SK-N-SH (cell line): ENCODE results near the gene LRRC25. TPM values are rescaled to one million over a fixed set of nuclear protein-coding genes. Genes with fewer than 3 reads are reported as not detected.

Experiments used
- CTCF ChIA-PET: fragments of 300-600, 350-600 bp; formaldehyde crosslinking; extraction: SDS; loops from one replicate; lab custom pipeline; 2021; lab: Yijun Ruan, JAX
- POLR2A ChIA-PET: fragments of 350-600 bp; sonication (Branson Sonifier 250); formaldehyde crosslinking; extraction: SDS; loops from one replicate; lab custom pipeline; 2020; ENCODE audit warnings: antibody characterized with exemption, inconsistent platforms; lab: Yijun Ruan, JAX
- DNase-seq: peaks from one replicate; pipeline ENCODE4 v3.0.0; 2012
- H2AFZ ChIP-seq: fragments of 200-600 bp; sonication (generic); 2 replicates; pipeline ENCODE4 v1.8.1; 2016; ENCODE audit warnings: antibody characterized with exemption, mild to moderate bottlenecking, low read depth
- H3F3A ChIP-seq: fragments of 200-600 bp; sonication (generic); replicated peaks from 2 replicates; pipeline ENCODE3; 2016; ENCODE audit warnings: antibody characterized with exemption, mild to moderate bottlenecking; ENCODE audit not compliant: insufficient read depth
- H3K27ac ChIP-seq, 2 experiments: fragments of 200-500 bp in 1 of 2; fragments of 200-600 bp in 1 of 2; sonication (Bioruptor generic) in 1 of 2; sonication (generic), shearing (Covaris generic) in 1 of 2; 2 replicates each; pipeline versions ENCODE4 v1.5.1 to v1.6.1; 2014 to 2016; ENCODE audit warnings: low read depth in 2 of 2, inconsistent platforms in 1 of 2, low read length in 1 of 2, mild to moderate bottlenecking in 1 of 2, mixed read lengths in 1 of 2
- H3K27me3 ChIP-seq: fragments of 200-600 bp; sonication (generic), shearing (Covaris generic); 2 replicates; pipeline ENCODE4 v1.6.1; 2016; ENCODE audit warnings: mixed run types; ENCODE audit not compliant: insufficient read depth
- H3K36me3 ChIP-seq, 2 experiments: fragments of 200-500 bp in 1 of 2; fragments of 200-600 bp in 1 of 2; sonication (Bioruptor generic) in 1 of 2; sonication (generic) in 1 of 2; replicated peaks in 1 of 2; 2 replicates each; pipeline versions ENCODE3 to v1.5.1; 2014 to 2016; ENCODE audit warnings: low read length in 1 of 2, mild to moderate bottlenecking in 1 of 2; ENCODE audit not compliant: insufficient read depth in 2 of 2, control insufficient read depth in 1 of 2
- H3K4me1 ChIP-seq, 2 experiments: fragments of 200-500 bp in 1 of 2; fragments of 200-600 bp in 1 of 2; sonication (Bioruptor generic) in 1 of 2; sonication (generic), shearing (Covaris generic) in 1 of 2; 2 replicates each; pipeline versions ENCODE4 v1.5.1 to v1.6.1; 2014 to 2016; ENCODE audit warnings: low read depth in 1 of 2, low read length in 1 of 2, mixed run types in 1 of 2; ENCODE audit not compliant: insufficient read depth in 2 of 2, control insufficient read depth in 1 of 2
- H3K4me2 ChIP-seq: fragments of 200-600 bp; sonication (generic), shearing (Covaris generic); 2 replicates; pipeline ENCODE4 v1.6.1; 2017; ENCODE audit warnings: mixed run types
- H3K4me3 ChIP-seq, 2 experiments: fragments of 200-500 bp in 1 of 2; fragments of 200-600 bp in 1 of 2; sonication (Bioruptor generic) in 1 of 2; sonication (generic), shearing (Covaris generic) in 1 of 2; 2 replicates each; pipeline versions ENCODE4 v1.5.1 to v1.8.1; 2014 to 2016; ENCODE audit warnings: low read depth in 2 of 2, inconsistent platforms in 1 of 2, low read length in 1 of 2, mild to moderate bottlenecking in 1 of 2, mixed read lengths in 1 of 2, moderate library complexity in 1 of 2
- H3K79me2 ChIP-seq: fragments of 200-600 bp; sonication (generic); 2 replicates; pipeline ENCODE4 v1.8.1; 2017; ENCODE audit warnings: mild to moderate bottlenecking; ENCODE audit not compliant: insufficient read depth
- H3K9ac ChIP-seq: fragments of 200-600 bp; sonication (generic); 2 replicates; pipeline ENCODE4 v1.6.1; 2017; ENCODE audit warnings: mixed run types
- H3K9me2 ChIP-seq: fragments of 200-600 bp; sonication (generic); 2 replicates; pipeline ENCODE4 v1.6.1; 2017; ENCODE audit warnings: mixed run types
- H3K9me3 ChIP-seq: fragments of 200-600 bp; sonication (generic); 2 replicates; pipeline ENCODE4 v1.6.1; 2017; ENCODE audit warnings: mixed run types, mild to moderate bottlenecking, moderate library complexity
- H4K20me1 ChIP-seq: fragments of 200-600 bp; sonication (generic); 2 replicates; pipeline ENCODE4 v1.6.1; 2017; ENCODE audit warnings: mild to moderate bottlenecking, mixed run types; ENCODE audit not compliant: insufficient read depth
- CTCF ChIP-seq: fragments of 200-600 bp; sonication (generic); IDR thresholded peaks from 2 replicates; pipeline ENCODE4 v1.6.1; 2017; ENCODE audit warnings: antibody characterized with exemption, mild to moderate bottlenecking, moderate library complexity
- ELF1 ChIP-seq: IDR thresholded peaks from 2 replicates; pipeline ENCODE4 v1.4.0; 2012
- EZH2phosphoT487 ChIP-seq: fragments of 200-600 bp; sonication (generic); IDR thresholded peaks from 2 replicates; pipeline ENCODE4 v1.6.1; 2017; ENCODE audit warnings: low read depth, mixed run types, mild to moderate bottlenecking, antibody characterized with exemption, moderate library complexity, borderline replicate concordance
- FOSL2 ChIP-seq: IDR thresholded peaks from 2 replicates; pipeline ENCODE4 v1.4.0; 2012; ENCODE audit warnings: low read depth, mild to moderate bottlenecking, moderate library complexity, borderline replicate concordance
- GATA2 ChIP-seq: sonication (generic); formaldehyde crosslinking; IDR thresholded peaks from 2 replicates; pipeline ENCODE4 v1.5.0; 2020; ENCODE audit warnings: mild to moderate bottlenecking, missing genetic modification reagents
- JUND ChIP-seq: IDR thresholded peaks from 2 replicates; pipeline ENCODE4 v1.4.0; 2012
- MAX ChIP-seq: IDR thresholded peaks from 2 replicates; pipeline ENCODE4 v1.4.0; 2012; ENCODE audit warnings: low read depth
- NRF1 ChIP-seq: IDR thresholded peaks from 2 replicates; pipeline ENCODE4 v1.6.1; 2012; ENCODE audit warnings: low read depth, mild to moderate bottlenecking, low read length
- PBX3 ChIP-seq: IDR thresholded peaks from 2 replicates; pipeline ENCODE4; 2012
- POLR2AphosphoS5 ChIP-seq: IDR thresholded peaks from 2 replicates; pipeline ENCODE4 v1.6.1; 2012; ENCODE audit warnings: low read depth, low read length
- RCOR1 ChIP-seq: fragments of 150-350 bp; IDR thresholded peaks from 2 replicates; pipeline ENCODE4 v1.6.1; 2017; ENCODE audit warnings: antibody characterized with exemption, low read length
- RXRA ChIP-seq: IDR thresholded peaks from 2 replicates; pipeline ENCODE4 v1.4.0; 2012; ENCODE audit warnings: low read depth, mild to moderate bottlenecking, borderline replicate concordance
- SMC3 ChIP-seq: IDR thresholded peaks from 2 replicates; pipeline ENCODE4 v1.6.1; 2012; ENCODE audit warnings: low read depth, low read length, improper control_type of control experiment
- TAF1 ChIP-seq: IDR thresholded peaks from 2 replicates; pipeline ENCODE4 v1.6.1; 2012; ENCODE audit warnings: low read depth, mild to moderate bottlenecking, low read length, moderate library complexity, borderline replicate concordance
- TCF12 ChIP-seq: IDR thresholded peaks from 2 replicates; pipeline ENCODE4 v1.4.0; 2012
- TEAD4 ChIP-seq: IDR thresholded peaks from 2 replicates; pipeline ENCODE4 v1.4.0; 2012; ENCODE audit warnings: mild to moderate bottlenecking, borderline replicate concordance; ENCODE audit not compliant: insufficient read depth
- USF1 ChIP-seq: IDR thresholded peaks from 2 replicates; pipeline ENCODE4 v1.4.0; 2012; ENCODE audit warnings: low read depth, borderline replicate concordance
- USF2 ChIP-seq: fragments of 150-350 bp; IDR thresholded peaks from 2 replicates; pipeline ENCODE4 v1.6.1; 2017; ENCODE audit warnings: antibody characterized with exemption, low read length, low read depth, borderline replicate concordance
- YY1 ChIP-seq: IDR thresholded peaks from 2 replicates; pipeline ENCODE4 v1.4.0; 2012; ENCODE audit warnings: low read depth, mild to moderate bottlenecking
- ZBTB33 ChIP-seq: IDR thresholded peaks from 2 replicates; pipeline ENCODE4 v1.4.0; 2012; ENCODE audit warnings: low read depth, borderline replicate concordance
- WGBS: methylation state at CpG from one replicate; pipeline ENCODE4 v1.1.6; 2017; ENCODE audit warnings: low lambda C conversion rate; 5-methylcytosine and 5-hydroxymethylcytosine counted together
- polyA plus RNA-seq, 3 experiments: library from polyadenylated mRNA; depleted of rRNA; stranded (reverse); fragments of >200 nt; gene quantifications; 2 replicates each; pipeline ENCODE4 v1.2.3, GENCODE V29; 2012

The LRRC25 gene
- polyA plus RNA-seq, 1 of the 3 experiments (the other 2 are of a cell fraction), result not detected

GRCh38 chr19:18422530-18423191 is 25.2 kb upstream of the LRRC25 start:
- H2AFZ ChIP-seq, result no peak overlapping the region
- H3K4me3 ChIP-seq, result no peak overlapping the region
- no peaks in the 10 kb centered on the region for H3K27me3 ChIP-seq
- peaks cover 52% of the 10 kb centered on the region for H4K20me1 ChIP-seq
- peaks cover 0 to 5% of the 10 kb centered on the region in 2 experiments for H3K36me3 ChIP-seq
- ChIA-PET POLR2A (no interaction called here), CTCF (interaction anchor here (0.8 to 7.3 kb wide), 7 partner anchors 9 to 143 kb away, joined by 3 to 64 read pairs (median 4); partner anchors contain the start of gene GDF15)
- no peak for DNase-seq
- peaks cover 21 to 46% of the 10 kb centered on the region in 2 experiments; a peak in 2 of 4 replicates for H3K4me1 ChIP-seq
- no peak overlapping the region for H3K27ac ChIP-seq
- H3K9ac ChIP-seq, result no peak overlapping the region
- no peak overlapping the region for H3K4me2 ChIP-seq
- peaks cover 9% of the 10 kb centered on the region for H3F3A ChIP-seq
- H3K79me2 ChIP-seq, result peaks cover 66% of the 10 kb centered on the region
- WGBS, result 93% methylated on average over 12 of the region's 14 CpGs
- TF ChIP-seq TCF12, result no peak
- TF ChIP-seq EZH2phosphoT487, result no peak
- TF ChIP-seq JUND, result no peak
- TF ChIP-seq USF2, result no peak
- no peak for TF ChIP-seq RXRA
- no peak for TF ChIP-seq SMC3
- TF ChIP-seq NRF1, result no peak
- no peak for TF ChIP-seq GATA2
- no peak for TF ChIP-seq ELF1
- TF ChIP-seq PBX3, result no peak
- no peak for TF ChIP-seq CTCF
- TF ChIP-seq RCOR1, result no peak
- TF ChIP-seq POLR2AphosphoS5, result no peak
- no peak for TF ChIP-seq TAF1
- no peak for TF ChIP-seq ZBTB33
- TF ChIP-seq FOSL2, result no peak
- TF ChIP-seq YY1, result no peak
- TF ChIP-seq TEAD4, result no peak
- TF ChIP-seq MAX, result no peak
- no peak for TF ChIP-seq USF1
- TF ChIP-seq, all 33 proteins: peak for 0
- Histone ChIP-seq H3K9me2 (no peaks in the 10 kb centered on the region), H3K9me3 (no peaks in the 10 kb centered on the region)
